Caco-2 (cell line): Measurements from ENCODE around the gene MARS1. TPM values are rescaled to one million over a fixed set of nuclear protein-coding genes. Genes with fewer than 3 reads are reported as not detected.

Source experiments
- BruUV-seq: library from RNA; stranded (reverse); fragments of 400-500 nt; replicated peaks from 2 replicates; lab custom pipeline; 2021; lab: Mats Ljungman, UMichigan
- CTCF ChIA-PET: fragments of 300-600 bp; sonication (Branson Sonifier 250); formaldehyde crosslinking; loops from one replicate; lab custom pipeline; 2022; ENCODE audit warnings: antibody characterized with exemption; lab: Charles Lee
- POLR2A ChIA-PET: fragments of 300-600 bp; sonication (Branson Sonifier 250); formaldehyde crosslinking; loops from one replicate; lab custom pipeline; 2022; ENCODE audit warnings: antibody characterized with exemption; lab: Charles Lee
- DNase-seq, 2 experiments: peaks; one replicate each; pipeline versions ENCODE4 v3.0.0 to v3.0.0-alpha.2; 2020 to 2022
- H3K27me3 ChIP-seq: replicated peaks from 2 replicates; pipeline ENCODE4 v1.6.0; 2011; ENCODE audit warnings: low read length; ENCODE audit not compliant: control insufficient read depth, insufficient read depth
- H3K36me3 ChIP-seq: 2 replicates; pipeline ENCODE4 v1.5.1; 2011; ENCODE audit warnings: low read length; ENCODE audit not compliant: control insufficient read depth, insufficient read depth
- H3K4me1 ChIP-seq: fragments of 250-450 bp; sonication (Bioruptor Pico); 2 replicates; pipeline ENCODE4 v1.5.1; 2020; ENCODE audit warnings: mild to moderate bottlenecking
- H3K4me3 ChIP-seq: 2 replicates; pipeline ENCODE4 v1.5.1; 2011; ENCODE audit warnings: low read depth, mild to moderate bottlenecking, control low read depth, low read length
- H3K9me3 ChIP-seq: fragments of 250-450 bp; sonication (Bioruptor Pico); 2 replicates; pipeline ENCODE4 v1.5.1; 2020; ENCODE audit warnings: mild to moderate bottlenecking, moderate library complexity
- H3K27ac Mint-ChIP-seq: one replicate; pipeline ENCODE4 v1.8.0; 2022; ENCODE audit warnings: mixed read lengths; ENCODE audit not compliant: unreplicated experiment
- H3K27me3 Mint-ChIP-seq: one replicate; pipeline ENCODE4 v1.8.0; 2022; ENCODE audit warnings: mixed read lengths; ENCODE audit not compliant: insufficient read depth, unreplicated experiment
- H3K36me3 Mint-ChIP-seq: one replicate; pipeline ENCODE4 v1.8.0; 2022; ENCODE audit warnings: mild to moderate bottlenecking, mixed read lengths; ENCODE audit not compliant: insufficient read depth, unreplicated experiment
- H3K4me1 Mint-ChIP-seq: one replicate; pipeline ENCODE4 v1.8.0; 2022; ENCODE audit warnings: low read depth, mixed read lengths; ENCODE audit not compliant: unreplicated experiment
- H3K4me3 Mint-ChIP-seq: one replicate; pipeline ENCODE4 v1.8.0; 2022; ENCODE audit warnings: mild to moderate bottlenecking, moderate library complexity, mixed read lengths; ENCODE audit not compliant: unreplicated experiment
- H3K9me3 Mint-ChIP-seq: one replicate; pipeline ENCODE4 v1.8.0; 2022; ENCODE audit warnings: mixed read lengths; ENCODE audit not compliant: unreplicated experiment
- CTCF ChIP-seq, 2 experiments: fragments of 200-600 bp in 1 of 2; IDR thresholded peaks; 1 replicate in 1 of 2; 2 replicates in 1 of 2; pipeline versions ENCODE4 v1.5.1 to v1.8.0; 2011 to 2022; ENCODE audit warnings: antibody characterized with exemption in 1 of 2, control low read depth in 1 of 2, inconsistent platforms in 1 of 2, low read depth in 1 of 2, low read length in 1 of 2, mild to moderate bottlenecking in 1 of 2, moderate library complexity in 1 of 2; ENCODE audit not compliant: insufficient read depth in 1 of 2, severe bottlenecking in 1 of 2, unreplicated experiment in 1 of 2
- intact Hi-C: fragments of 100-400 bp; cut with micrococcal nuclease; formaldehyde crosslinking; loops from one replicate; pipeline ENCODE4 v1.10.0; 2022; ENCODE audit not compliant: unreplicated experiment
- total RNA-seq: library from RNA; stranded (reverse); gene quantifications from 2 replicates; pipeline ENCODE4 v1.2.3, GENCODE V29; 2022

MARS1 gene
- total RNA-seq, 1 experiment from 2014 or later: 583 TPM

DNA sequence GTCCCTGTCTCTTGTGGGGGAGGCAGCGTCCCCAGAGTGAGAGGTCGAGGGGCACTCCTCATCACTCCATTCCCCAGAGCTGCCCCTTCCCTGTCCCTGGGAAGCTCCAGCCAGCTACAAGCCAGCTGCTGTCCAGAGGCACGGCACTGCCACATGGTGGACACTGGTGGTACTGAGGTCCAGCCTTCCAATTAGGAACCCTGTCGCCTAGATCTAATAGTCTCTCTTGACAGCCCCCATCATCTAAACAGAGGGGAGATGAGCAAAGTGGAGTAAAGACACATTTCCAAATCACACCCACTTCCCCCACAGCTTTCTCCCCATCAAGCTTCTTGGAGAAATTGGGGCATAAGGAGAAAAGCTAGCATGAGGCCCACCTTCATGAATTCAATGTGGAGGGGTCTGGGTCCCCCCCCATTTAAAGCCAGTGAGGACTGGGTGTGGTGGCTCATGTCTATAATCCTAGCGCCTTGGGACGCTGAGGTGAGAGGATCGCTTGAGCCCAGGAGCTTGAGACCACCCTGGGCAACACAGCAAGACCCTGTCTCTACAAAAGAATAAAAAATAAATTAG, 34.8 kb upstream of the MARS1 start:
- ChIA-PET CTCF (interaction anchor here (0.5 to 4.5 kb wide), 25 partner anchors 9 to 1624 kb away, joined by 3 to 138 read pairs (median 4); partner anchors contain the start of genes DNAJC14 and INHBC), POLR2A (interaction anchor here (1.2 to 1.3 kb wide), 2 partner anchors 23 to 84 kb away, joined by 3 to 4 read pairs; no protein-coding TSS in a partner anchor)
- Histone ChIP-seq H3K4me3 (no peak overlapping the region), H3K4me1 (peaks cover 35% of the 10 kb centered on the region), H3K9me3 (no peaks in the 10 kb centered on the region), H3K36me3 (no peaks in the 10 kb centered on the region), H3K27me3 (no peaks in the 10 kb centered on the region)
- H3K27me3 Mint-ChIP-seq: no peaks in the 10 kb centered on the region
- no TSS peak for BruUV-seq
- peak; percentile 80 to 92 for TF ChIP-seq CTCF (IDR thresholded peaks at IDR 0.05; ENCODE audit: insufficient read depth in 1 of 2, low read depth in 1 of 2, low read length in 1 of 2, severe bottlenecking in 1 of 2, unreplicated experiment in 1 of 2)
- intact Hi-C loops: loop anchor here (1.0 kb wide), 4 partner anchors 22 to 190 kb away; partner anchors contain the start of gene R3HDM2
- H3K4me3 Mint-ChIP-seq: no peak overlapping the region
- H3K9me3 Mint-ChIP-seq: no peaks in the 10 kb centered on the region
- H3K4me1 Mint-ChIP-seq: peaks cover 22% of the 10 kb centered on the region
- H3K27ac Mint-ChIP-seq: peak overlapping the region; percentile 30
- peaks cover 7% of the 10 kb centered on the region for H3K36me3 Mint-ChIP-seq
- DNase-seq: peak; percentile 82 to 87

- Histone ChIP-seq H3K4me1 (peaks cover 35% of the 10 kb centered on the region), H3K9me3 (no peaks in the 10 kb centered on the region), H3K4me3 (no peak overlapping the region), H3K36me3 (no peaks in the 10 kb centered on the region), H3K27me3 (no peaks in the 10 kb centered on the region)
- H3K4me1 Mint-ChIP-seq: peaks cover 29% of the 10 kb centered on the region
- POLR2A ChIA-PET: no interaction called here
- H3K27ac Mint-ChIP-seq: peak overlapping the region; percentile 83
- no peak for TF ChIP-seq CTCF (IDR thresholded peaks at IDR 0.05; ENCODE audit: insufficient read depth in 1 of 2, low read depth in 1 of 2, low read length in 1 of 2, severe bottlenecking in 1 of 2, unreplicated experiment in 1 of 2)
- peaks cover 7% of the 10 kb centered on the region for H3K36me3 Mint-ChIP-seq
- intact Hi-C loops: no loop called here
- H3K27me3 Mint-ChIP-seq: no peaks in the 10 kb centered on the region
- no peaks in the 10 kb centered on the region for H3K9me3 Mint-ChIP-seq
- CTCF ChIA-PET: interaction anchor here (1.2 to 4.5 kb wide), 5 partner anchors 21 to 211 kb away, joined by 4 to 138 read pairs (median 8); no protein-coding TSS in a partner anchor
- DNase-seq: no peak
- no peak overlapping the region for H3K4me3 Mint-ChIP-seq
- BruUV-seq: TSS peak; percentile 23
These were observed 33.7 kb upstream of the MARS1 start for GRCh38 chr12:57454213-57454565.

DNA sequence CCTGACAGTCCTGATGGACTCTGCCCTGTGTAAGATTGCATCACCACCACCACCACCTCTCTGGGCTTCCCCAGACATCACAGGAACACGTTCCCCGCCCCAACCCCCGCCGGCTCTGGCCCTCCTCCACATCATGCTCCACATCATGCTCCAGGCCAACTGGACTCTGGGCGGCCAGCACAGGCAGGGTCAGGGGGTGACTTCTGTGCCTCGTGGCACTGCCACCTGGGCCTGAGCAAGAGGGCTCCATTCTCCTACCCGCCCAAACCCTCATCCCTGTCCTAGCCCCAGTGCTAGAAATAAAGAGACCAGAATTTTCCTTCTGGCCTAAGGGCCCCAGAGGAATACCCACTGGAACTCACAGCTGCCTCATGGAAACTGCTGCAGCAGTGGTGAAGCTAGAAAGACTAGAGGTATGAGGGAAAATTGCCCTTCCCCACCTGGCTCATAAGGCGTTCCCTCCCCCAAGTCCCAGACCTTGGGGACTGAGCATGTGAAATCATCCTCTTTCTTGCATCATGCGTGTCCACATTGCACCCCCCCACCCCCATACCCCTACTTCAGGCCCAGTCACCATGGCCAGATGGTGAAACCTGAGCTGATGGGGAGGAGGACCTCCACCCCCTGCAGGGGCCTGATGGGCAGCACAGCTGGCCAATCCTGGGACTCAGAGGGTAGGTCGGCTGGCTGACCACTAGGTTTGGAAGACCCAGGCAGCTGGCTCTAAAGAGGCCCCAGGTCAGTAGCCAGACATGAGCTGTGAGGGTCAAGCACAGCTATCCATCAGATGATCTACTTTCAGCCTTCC, 33.1 kb upstream of the MARS1 start, which contains the start of gene INHBE:
TSS of gene INHBE (plus strand) at position 742 of the 808 bp plus-strand sequence. CDS start 230 bp downstream, outside the sequence.
- BruUV-seq: no TSS peak
- no peaks in the 10 kb centered on the region for H3K27me3 Mint-ChIP-seq
- peaks cover 7% of the 10 kb centered on the region for H3K36me3 Mint-ChIP-seq
- peaks cover 29% of the 10 kb centered on the region for H3K4me1 Mint-ChIP-seq
- Histone ChIP-seq H3K4me3 (no peak within 1 kb of the TSS), H3K9me3 (no peaks in the 10 kb centered on the region), H3K27me3 (no peaks in the 10 kb centered on the region), H3K36me3 (no peaks in the 10 kb centered on the region), H3K4me1 (peaks cover 35% of the 10 kb centered on the region)
- peak within 1 kb of the TSS; percentile 61 for H3K4me3 Mint-ChIP-seq
- intact Hi-C loops: loop anchor here (5.0 kb wide), 1 partner anchor 283 kb away; the partner anchor contains the start of gene AGAP2
- CTCF ChIA-PET: interaction anchor here (0.7 to 4.5 kb wide), 9 partner anchors 16 to 324 kb away, joined by 3 to 138 read pairs (median 4); partner anchors contain the start of gene STAC3
- H3K27ac Mint-ChIP-seq: peak within 1 kb of the TSS; percentile 83
- POLR2A ChIA-PET: interaction anchor here (0.6 to 1.1 kb wide), 3 partner anchors 9 to 214 kb away, joined by 4 to 5 read pairs (median 5); no protein-coding TSS in a partner anchor
- TF ChIP-seq CTCF (IDR thresholded peaks at IDR 0.05; ENCODE audit: insufficient read depth in 1 of 2, low read depth in 1 of 2, low read length in 1 of 2, severe bottlenecking in 1 of 2, unreplicated experiment in 1 of 2): no peak
- DNase-seq: peak; percentile 84 to 85
- no peaks in the 10 kb centered on the region for H3K9me3 Mint-ChIP-seq
